HG03095 (cell line): ENCODE measurements around the gene ASNSD1.
A peak's percentile ranks its signal among the peaks of the same experiment; 100 is the strongest.
"Not testable (repeated sequence)": the region's sequence is repeated elsewhere in the genome, so short reads cannot be mapped to it uniquely, and the experiment has no call there.

Source experiments
- ATAC-seq: cut with Tn5 transposase; IDR thresholded peaks from one replicate; pipeline ENCODE4 v1.9.1; 2021; ENCODE audit warnings: moderate library complexity; ENCODE audit not compliant: unreplicated experiment

ASNSD1 gene

GRCh38 chr2:189646521-189646920 lies 14.7 kb upstream of the ASNSD1 start:
- ATAC-seq: no peak

- ATAC-seq: no peak
These were observed 12.3 kb upstream of the ASNSD1 start for GRCh38 chr2:189648846-189649509.

- ATAC-seq: no peak
These were observed 10.0 kb upstream of the ASNSD1 start for GRCh38 chr2:189651284-189651683.

- ATAC-seq: not testable (repeated sequence)
These were observed 7.8 kb upstream of the ASNSD1 start for GRCh38 chr2:189653464-189653863.

- ATAC-seq: no peak
These were observed 6.6 kb upstream of the ASNSD1 start for GRCh38 chr2:189654641-189655040.

- peak; percentile 44 for ATAC-seq
These were observed 3.4 kb upstream of the ASNSD1 start for GRCh38 chr2:189657867-189658266.

GRCh38 chr2:189658306-189659212 lies 2.7 kb upstream of the ASNSD1 start:
- no peak for ATAC-seq

- no peak for ATAC-seq
These were observed 1.5 kb upstream of the ASNSD1 start for GRCh38 chr2:189659734-189660133.

- ATAC-seq: no peak
These were observed 484 bp upstream of the ASNSD1 start for GRCh38 chr2:189660803-189661147.

- no peak for ATAC-seq
These were observed 680 bp downstream of the ASNSD1 start for GRCh38 chr2:189661957-189662321.

GRCh38 chr2:189662669-189663226 lies 1.5 kb downstream of the ASNSD1 start:
- ATAC-seq: no peak

GRCh38 chr2:189663319-189663718 lies 2.1 kb downstream of the ASNSD1 start:
- ATAC-seq: not testable (repeated sequence)

- no peak for ATAC-seq
These were observed 8.7 kb downstream of the ASNSD1 start for GRCh38 chr2:189669913-189670312.

GRCh38 chr2:189673661-189674373 lies 12.6 kb downstream of the ASNSD1 start:
- ATAC-seq: no peak

- ATAC-seq: peak; percentile 98
These were observed 13.3 kb downstream of the ASNSD1 start, which contains the start of gene ANKAR for GRCh38 chr2:189674374-189675112. Gene ANKAR (plus strand): TSS chr2:189674670. CDS start chr2:189676491, 1,821 bp downstream.

GRCh38 chr2:189676471-189676870 lies 15.2 kb downstream of the ASNSD1 start:
- no peak for ATAC-seq

- no peak for ATAC-seq
These were observed 18.0 kb downstream of the ASNSD1 start for GRCh38 chr2:189679226-189679625.

GRCh38 chr2:189681203-189681602 lies 19.9 kb downstream of the ASNSD1 start:
- no peak for ATAC-seq

- no peak for ATAC-seq
These were observed 20.6 kb downstream of the ASNSD1 start for GRCh38 chr2:189681903-189682302.

- ATAC-seq: no peak
These were observed 22.1 kb downstream of the ASNSD1 start for GRCh38 chr2:189683348-189683747.

- ATAC-seq: no peak
These were observed 23.6 kb downstream of the ASNSD1 start for GRCh38 chr2:189684811-189685210.
